Cardiac septum (tissue), 1 donor: ENCODE results near the gene TMEM255A. TPM values are rescaled to one million over a fixed set of nuclear protein-coding genes. Genes with fewer than 3 reads are reported as not detected.

Source experiments
- DNase-seq: peaks from one replicate; pipeline ENCODE4 v3.0.0-alpha.2; 2020; ENCODE audit warnings: low spot score
- intact Hi-C: fragments of 100-400 bp; cut with DNase I; formaldehyde crosslinking; loops from one replicate; pipeline ENCODE4 v1.14.0; 2022
- total RNA-seq: library from RNA; stranded (reverse); fragmentation: NEBNext Ultra II Directional; extraction: Animal tissue kit (Norgen Biotek cat#: 25700); gene quantifications from one replicate; pipeline ENCODE4 v1.2.1, GENCODE V29; 2021
- donor health status: DM: no; HTN: no; CAD: no.

Gene TMEM255A
- total RNA-seq, 1 donor from 2014 or later: 0.48 TPM

- intact Hi-C loops: no loop called here
- no peak for DNase-seq
Observed at GRCh38 chrX:120223374-120223773, 87.9 kb downstream of the TMEM255A start.

DNA sequence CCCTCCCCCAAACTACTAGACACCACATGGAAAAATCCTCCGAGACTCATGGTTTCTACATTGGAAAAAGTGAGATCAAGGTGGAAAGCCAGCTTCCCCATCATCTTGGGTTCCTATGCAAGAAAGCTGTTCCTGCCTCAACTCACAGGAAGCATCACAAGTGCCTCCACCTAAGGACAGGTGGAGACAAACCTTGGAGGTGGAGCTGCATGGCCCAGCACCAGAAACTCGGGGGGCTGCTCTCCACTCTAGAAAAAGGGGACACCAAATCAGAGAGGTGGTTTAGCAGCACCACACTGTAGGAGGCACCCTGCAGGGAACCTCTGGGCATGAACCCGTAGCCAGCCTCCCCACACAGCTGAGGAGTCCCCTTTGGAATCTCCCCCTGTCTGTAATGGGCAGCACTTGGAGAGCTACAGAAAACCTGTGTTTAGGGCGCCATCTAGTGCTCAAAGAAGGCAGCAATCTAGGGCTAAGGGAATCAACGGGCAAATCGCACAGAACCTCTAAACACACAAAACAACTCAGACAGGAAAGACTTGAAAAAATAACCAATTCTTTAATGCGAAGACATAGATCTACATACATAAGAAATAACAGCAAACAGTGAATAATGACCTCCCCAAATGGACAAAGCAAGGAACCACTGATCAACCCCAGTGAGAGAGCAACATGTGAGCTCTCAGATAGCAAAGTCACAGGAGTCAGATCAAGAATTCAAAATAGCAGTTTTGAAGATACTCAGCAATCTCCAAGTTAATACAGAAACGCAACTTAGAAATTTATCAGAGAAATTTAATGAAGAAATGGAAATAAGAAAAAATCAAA lies 97.6 kb downstream of the TMEM255A start:
- no peak for DNase-seq
- intact Hi-C loops: no loop called here

Other genes starting within 250 kb of the TMEM255A start
- gene RHOXF2B, start 233.8 kb downstream of the TMEM255A start, total RNA-seq: not detected
- gene RHOXF1, start 195.5 kb downstream of the TMEM255A start, total RNA-seq: not detected
- gene RHOXF2, start 152.8 kb downstream of the TMEM255A start, total RNA-seq: not detected
- gene ZBTB33, start 60.6 kb downstream of the TMEM255A start, total RNA-seq: 6.5 TPM
- 16.9 TPM for gene ATP1B4, start 50.6 kb upstream of the TMEM255A start, total RNA-seq
- 62.1 TPM for gene LAMP2, start 157.8 kb upstream of the TMEM255A start, total RNA-seq
- gene CUL4B, start 249.5 kb upstream of the TMEM255A start, total RNA-seq: 17.9 TPM